ENCODE measurements around the gene SCRN3.

SCRN3 gene

GRCh38 chr2:174395284-174395968 is at the start of gene SCRN3:
Gene SCRN3 (plus strand): TSS chr2:174395730. CDS start chr2:174398284, 2,554 bp downstream.
- Histone ChIP-seq H3K27ac (ENCODE audit: low read depth, low read length) (peak within 1 kb of the TSS; percentile 59), H3K27me3 (ENCODE audit: low read length) (no peaks in the 10 kb centered on the region), H4K20me1 (ENCODE audit: low read depth, low read length) (no peaks in the 10 kb centered on the region), H3K9me2 (replicated peaks; ENCODE audit: insufficient read depth, low read length) (no peaks in the 10 kb centered on the region), H3K4me2 (ENCODE audit: low read depth, low read length, poor library complexity, severe bottlenecking) (peak within 1 kb of the TSS; percentile 92), H3F3A (ENCODE audit: insufficient read depth) (peaks cover 17% of the 10 kb centered on the region), H2AFZ (ENCODE audit: low read depth, low read length, severe bottlenecking) (peak within 1 kb of the TSS; percentile 86), H3K9ac (ENCODE audit: low read length) (peak within 1 kb of the TSS; percentile 68), H3K36me3 (ENCODE audit: low read length) (no peaks in the 10 kb centered on the region), H3K79me2 (ENCODE audit: insufficient read depth, low read length) (peaks cover 43% of the 10 kb centered on the region), H3K4me3 (ENCODE audit: insufficient read depth, low read length, poor library complexity, severe bottlenecking) (peak within 1 kb of the TSS; percentile 88), H3K9me3 (ENCODE audit: insufficient read depth, low read length) (no peaks in the 10 kb centered on the region)
- TF ChIP-seq CTCF (IDR thresholded peaks at IDR 0.05; ENCODE audit: insufficient read depth, low read length, poor library complexity, severe bottlenecking) (no peak), EZH2phosphoT487 (conservative IDR thresholded peaks at IDR 0.05; ENCODE audit: low read length) (no peak)

GRCh38 chr2:174350018-174350417 is 45.5 kb upstream of the SCRN3 start:
- H3K9ac ChIP-seq (ENCODE audit: low read length) = no peak overlapping the region
- no peak overlapping the region for H3K27ac ChIP-seq (ENCODE audit: low read depth, low read length)
- H3K4me2 ChIP-seq (ENCODE audit: low read depth, low read length, poor library complexity, severe bottlenecking) = no peak overlapping the region
- no peaks in the 10 kb centered on the region for H3K27me3 ChIP-seq (ENCODE audit: low read length)
- no peak for TF ChIP-seq EZH2phosphoT487 (conservative IDR thresholded peaks at IDR 0.05; ENCODE audit: low read length)
- TF ChIP-seq CTCF (IDR thresholded peaks at IDR 0.05; ENCODE audit: insufficient read depth, low read length, poor library complexity, severe bottlenecking) = peak; percentile 37
- H3K36me3 ChIP-seq (ENCODE audit: low read length) = peaks cover 2% of the 10 kb centered on the region; the same call in 1 of the 2 replicates
- H4K20me1 ChIP-seq (ENCODE audit: low read depth, low read length) = no peaks in the 10 kb centered on the region
- peaks cover 16% of the 10 kb centered on the region; the same call in 1 of the 2 replicates for H3F3A ChIP-seq (ENCODE audit: insufficient read depth)
- no peak overlapping the region for H3K4me3 ChIP-seq (ENCODE audit: insufficient read depth, low read length, poor library complexity, severe bottlenecking)
- H3K79me2 ChIP-seq (ENCODE audit: insufficient read depth, low read length) = no peaks in the 10 kb centered on the region
- H3K9me3 ChIP-seq (ENCODE audit: insufficient read depth, low read length) = no peaks in the 10 kb centered on the region
- H2AFZ ChIP-seq (ENCODE audit: low read depth, low read length, severe bottlenecking) = no peak overlapping the region
- no peaks in the 10 kb centered on the region for H3K9me2 ChIP-seq (replicated peaks; ENCODE audit: insufficient read depth, low read length)

GRCh38 chr2:174350593-174351181 is 44.8 kb upstream of the SCRN3 start:
- no peak overlapping the region for H2AFZ ChIP-seq (ENCODE audit: low read depth, low read length, severe bottlenecking)
- no peak overlapping the region for H3K4me2 ChIP-seq (ENCODE audit: low read depth, low read length, poor library complexity, severe bottlenecking)
- no peaks in the 10 kb centered on the region for H4K20me1 ChIP-seq (ENCODE audit: low read depth, low read length)
- peaks cover 13% of the 10 kb centered on the region; the same call in 1 of the 2 replicates for H3F3A ChIP-seq (ENCODE audit: insufficient read depth)
- peaks cover 2% of the 10 kb centered on the region; the same call in 1 of the 2 replicates for H3K36me3 ChIP-seq (ENCODE audit: low read length)
- no peak overlapping the region for H3K9ac ChIP-seq (ENCODE audit: low read length)
- no peaks in the 10 kb centered on the region for H3K79me2 ChIP-seq (ENCODE audit: insufficient read depth, low read length)
- no peak overlapping the region for H3K27ac ChIP-seq (ENCODE audit: low read depth, low read length)
- H3K27me3 ChIP-seq (ENCODE audit: low read length) = no peaks in the 10 kb centered on the region
- H3K4me3 ChIP-seq (ENCODE audit: insufficient read depth, low read length, poor library complexity, severe bottlenecking) = no peak overlapping the region
- no peaks in the 10 kb centered on the region for H3K9me2 ChIP-seq (replicated peaks; ENCODE audit: insufficient read depth, low read length)
- TF ChIP-seq CTCF (IDR thresholded peaks at IDR 0.05; ENCODE audit: insufficient read depth, low read length, poor library complexity, severe bottlenecking) (no peak), EZH2phosphoT487 (conservative IDR thresholded peaks at IDR 0.05; ENCODE audit: low read length) (no peak)
- no peaks in the 10 kb centered on the region for H3K9me3 ChIP-seq (ENCODE audit: insufficient read depth, low read length)
